A549 (cell line): ENCODE results near the gene SLC25A46.

ENCODE experiments used
- NR3C1 ChIP-seq: fragments of >200 bp; sonication (Bioruptor Twin); formaldehyde crosslinking; IDR thresholded peaks from 3 replicates; pipeline ENCODE4 v1.6.1; 2017
- POLR2A ChIP-seq: IDR thresholded peaks from 2 replicates; pipeline ENCODE4 v1.6.1; 2012; ENCODE audit warnings: mild to moderate bottlenecking, low read length
- TF ChIP-seq, protein P1 (sequence below): fragments of >200 bp; sonication (Bioruptor Twin); formaldehyde crosslinking; IDR thresholded peaks from 2 replicates; pipeline ENCODE4 v1.6.1; 2016
- TF ChIP-seq, protein P2 (sequence below): fragments of >200 bp; sonication (Bioruptor Twin); formaldehyde crosslinking; IDR thresholded peaks from 3 replicates; pipeline ENCODE4 v1.5.1; 2016
- TF ChIP-seq, protein P3 (sequence below): IDR thresholded peaks from 2 replicates; pipeline ENCODE4 v1.6.1; 2012

DNA sequence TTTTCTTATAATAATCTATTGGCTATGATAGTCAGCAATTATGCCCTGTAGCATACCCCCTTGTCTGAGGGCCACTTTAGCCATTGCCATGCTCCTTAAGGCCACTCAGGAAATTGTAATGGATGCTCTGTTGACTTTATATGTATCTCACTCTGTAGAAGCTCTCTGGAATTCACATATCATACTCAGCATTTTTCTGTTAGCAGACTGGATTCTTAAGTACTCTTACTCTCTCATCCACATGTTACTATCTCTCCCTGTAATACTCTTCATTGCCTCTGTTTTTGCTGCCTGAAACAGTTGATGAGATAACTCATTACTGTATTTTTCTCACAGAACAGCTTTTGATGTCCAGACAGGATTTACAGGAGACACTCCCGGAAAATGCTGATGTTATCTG, 36.5 kb upstream of the SLC25A46 start:
- no peak for TF ChIP-seq NR3C1
- no peak for TF ChIP-seq POLR2A
- TF ChIP-seq, protein P1, sequence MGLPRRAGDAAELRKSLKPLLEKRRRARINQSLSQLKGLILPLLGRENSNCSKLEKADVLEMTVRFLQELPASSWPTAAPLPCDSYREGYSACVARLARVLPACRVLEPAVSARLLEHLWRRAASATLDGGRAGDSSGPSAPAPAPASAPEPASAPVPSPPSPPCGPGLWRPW, result no peak
- TF ChIP-seq, protein P2, sequence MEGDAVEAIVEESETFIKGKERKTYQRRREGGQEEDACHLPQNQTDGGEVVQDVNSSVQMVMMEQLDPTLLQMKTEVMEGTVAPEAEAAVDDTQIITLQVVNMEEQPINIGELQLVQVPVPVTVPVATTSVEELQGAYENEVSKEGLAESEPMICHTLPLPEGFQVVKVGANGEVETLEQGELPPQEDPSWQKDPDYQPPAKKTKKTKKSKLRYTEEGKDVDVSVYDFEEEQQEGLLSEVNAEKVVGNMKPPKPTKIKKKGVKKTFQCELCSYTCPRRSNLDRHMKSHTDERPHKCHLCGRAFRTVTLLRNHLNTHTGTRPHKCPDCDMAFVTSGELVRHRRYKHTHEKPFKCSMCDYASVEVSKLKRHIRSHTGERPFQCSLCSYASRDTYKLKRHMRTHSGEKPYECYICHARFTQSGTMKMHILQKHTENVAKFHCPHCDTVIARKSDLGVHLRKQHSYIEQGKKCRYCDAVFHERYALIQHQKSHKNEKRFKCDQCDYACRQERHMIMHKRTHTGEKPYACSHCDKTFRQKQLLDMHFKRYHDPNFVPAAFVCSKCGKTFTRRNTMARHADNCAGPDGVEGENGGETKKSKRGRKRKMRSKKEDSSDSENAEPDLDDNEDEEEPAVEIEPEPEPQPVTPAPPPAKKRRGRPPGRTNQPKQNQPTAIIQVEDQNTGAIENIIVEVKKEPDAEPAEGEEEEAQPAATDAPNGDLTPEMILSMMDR, result no peak
- TF ChIP-seq, protein P3, sequence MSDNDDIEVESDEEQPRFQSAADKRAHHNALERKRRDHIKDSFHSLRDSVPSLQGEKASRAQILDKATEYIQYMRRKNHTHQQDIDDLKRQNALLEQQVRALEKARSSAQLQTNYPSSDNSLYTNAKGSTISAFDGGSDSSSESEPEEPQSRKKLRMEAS, result no peak
